Central memory CD8-positive, alpha-beta T cell (primary cell): ENCODE data around the gene TNS1.

Experiments used
- ATAC-seq: fragments of 150-1000 bp; cut with Tn5 transposase; replicated peaks from 2 replicates; pipeline ENCODE4 v1.10.0; 2022; ENCODE audit warnings: mild to moderate bottlenecking, moderate FRiP score, moderate number of reproducible peaks; ENCODE audit not compliant: poor library complexity, severe bottlenecking; ENCODE audit errors: extremely low read depth
- DNase-seq, 2 donors: peaks; one replicate each; pipeline ENCODE4 v3.0.0; 2021; ENCODE audit warnings: low spot score in 2 of 2
- H3K27ac Mint-ChIP-seq: one replicate; pipeline ENCODE4 v1.8.0; 2022; ENCODE audit warnings: low read depth, mild to moderate bottlenecking, moderate library complexity, mixed read lengths
- H3K27me3 Mint-ChIP-seq: one replicate; pipeline ENCODE4 v1.8.0; 2022; ENCODE audit warnings: mixed read lengths
- H3K36me3 Mint-ChIP-seq: one replicate; pipeline ENCODE4 v1.8.0; 2022; ENCODE audit warnings: mild to moderate bottlenecking, moderate library complexity, mixed read lengths; ENCODE audit not compliant: insufficient read depth
- H3K4me1 Mint-ChIP-seq: one replicate; pipeline ENCODE4 v1.8.0; 2022; ENCODE audit warnings: mixed read lengths
- H3K4me3 Mint-ChIP-seq: one replicate; pipeline ENCODE4 v1.8.0; 2022; ENCODE audit warnings: mild to moderate bottlenecking, moderate library complexity, mixed read lengths
- H3K9me3 Mint-ChIP-seq: one replicate; pipeline ENCODE4 v1.8.0; 2022; ENCODE audit warnings: mixed read lengths

TNS1 gene

GRCh38 chr2:217923007-217923686, 79.6 kb downstream of the TNS1 start:
- Mint-ChIP-seq H3K9me3 (no peaks in the 10 kb centered on the region), H3K4me1 (no peaks in the 10 kb centered on the region), H3K4me3 (no peak overlapping the region), H3K27me3 (peaks cover 19% of the 10 kb centered on the region), H3K36me3 (no peaks in the 10 kb centered on the region), H3K27ac (no peak overlapping the region)
- ATAC-seq = no peak
- DNase-seq = no peak

- Mint-ChIP-seq H3K9me3 (no peaks in the 10 kb centered on the region), H3K4me3 (no peak overlapping the region), H3K27ac (no peak overlapping the region), H3K4me1 (no peaks in the 10 kb centered on the region), H3K27me3 (peaks cover 27% of the 10 kb centered on the region), H3K36me3 (no peaks in the 10 kb centered on the region)
- no peak for DNase-seq
- no peak for ATAC-seq
Measured at GRCh38 chr2:217922101-217923006, 80.4 kb downstream of the TNS1 start.

GRCh38 chr2:217920879-217921603, 81.8 kb downstream of the TNS1 start:
- no peaks in the 10 kb centered on the region for H3K9me3 Mint-ChIP-seq

GRCh38 chr2:217919781-217920351, 82.9 kb downstream of the TNS1 start:
- Mint-ChIP-seq H3K4me3 (no peak overlapping the region), H3K27ac (no peak overlapping the region), H3K4me1 (no peaks in the 10 kb centered on the region), H3K36me3 (no peaks in the 10 kb centered on the region), H3K9me3 (no peaks in the 10 kb centered on the region), H3K27me3 (peaks cover 46% of the 10 kb centered on the region)
- DNase-seq (no peak), ATAC-seq (no peak)

More at GRCh38 chr2:217920879-217921603, 81.8 kb downstream of the TNS1 start:
- no peak for DNase-seq
- Mint-ChIP-seq H3K4me3 (no peak overlapping the region), H3K4me1 (no peaks in the 10 kb centered on the region), H3K36me3 (no peaks in the 10 kb centered on the region), H3K27me3 (peaks cover 39% of the 10 kb centered on the region), H3K27ac (no peak overlapping the region)
- no peak for ATAC-seq

- ATAC-seq = no peak
Measured at GRCh38 chr2:217919204-217919603, 83.6 kb downstream of the TNS1 start.

GRCh38 chr2:217918308-217919024, 84.3 kb downstream of the TNS1 start:
- DNase-seq = no peak
- H3K27me3 Mint-ChIP-seq = peaks cover 60% of the 10 kb centered on the region
- H3K27ac Mint-ChIP-seq = no peak overlapping the region
- H3K36me3 Mint-ChIP-seq = no peaks in the 10 kb centered on the region
- no peaks in the 10 kb centered on the region for H3K4me1 Mint-ChIP-seq
- ATAC-seq = no peak
- no peak overlapping the region for H3K4me3 Mint-ChIP-seq
- H3K9me3 Mint-ChIP-seq = no peaks in the 10 kb centered on the region

More at GRCh38 chr2:217919204-217919603, 83.6 kb downstream of the TNS1 start:
- no peak overlapping the region for H3K27ac Mint-ChIP-seq
- no peaks in the 10 kb centered on the region for H3K4me1 Mint-ChIP-seq
- peaks cover 53% of the 10 kb centered on the region for H3K27me3 Mint-ChIP-seq
- no peak overlapping the region for H3K4me3 Mint-ChIP-seq
- no peaks in the 10 kb centered on the region for H3K36me3 Mint-ChIP-seq
- DNase-seq = no peak
- H3K9me3 Mint-ChIP-seq = no peaks in the 10 kb centered on the region

GRCh38 chr2:217916504-217917254, 86.1 kb downstream of the TNS1 start:
- no peak overlapping the region for H3K27ac Mint-ChIP-seq
- no peaks in the 10 kb centered on the region for H3K4me1 Mint-ChIP-seq
- H3K27me3 Mint-ChIP-seq = peaks cover 72% of the 10 kb centered on the region
- H3K9me3 Mint-ChIP-seq = no peaks in the 10 kb centered on the region
- DNase-seq (no peak), ATAC-seq (no peak)
- H3K36me3 Mint-ChIP-seq = no peaks in the 10 kb centered on the region
- H3K4me3 Mint-ChIP-seq = no peak overlapping the region

- Mint-ChIP-seq H3K9me3 (no peaks in the 10 kb centered on the region), H3K4me3 (no peak overlapping the region), H3K36me3 (no peaks in the 10 kb centered on the region), H3K4me1 (no peaks in the 10 kb centered on the region), H3K27ac (no peak overlapping the region), H3K27me3 (peaks cover 72% of the 10 kb centered on the region)
- ATAC-seq (no peak), DNase-seq (no peak)
Measured at GRCh38 chr2:217915706-217916105, 87.1 kb downstream of the TNS1 start.

GRCh38 chr2:217914878-217915277, 87.9 kb downstream of the TNS1 start:
- Mint-ChIP-seq H3K27me3 (peaks cover 67% of the 10 kb centered on the region), H3K36me3 (no peaks in the 10 kb centered on the region), H3K9me3 (no peaks in the 10 kb centered on the region), H3K4me1 (no peaks in the 10 kb centered on the region), H3K27ac (no peak overlapping the region), H3K4me3 (no peak overlapping the region)
- DNase-seq (no peak), ATAC-seq (no peak)

GRCh38 chr2:217914078-217914477, 88.7 kb downstream of the TNS1 start:
- DNase-seq (no peak), ATAC-seq (no peak)
- Mint-ChIP-seq H3K4me3 (no peak overlapping the region), H3K4me1 (no peaks in the 10 kb centered on the region), H3K27me3 (peaks cover 59% of the 10 kb centered on the region), H3K9me3 (no peaks in the 10 kb centered on the region), H3K27ac (no peak overlapping the region), H3K36me3 (no peaks in the 10 kb centered on the region)

- no peaks in the 10 kb centered on the region for H3K4me1 Mint-ChIP-seq
- peaks cover 56% of the 10 kb centered on the region for H3K27me3 Mint-ChIP-seq
- H3K36me3 Mint-ChIP-seq = no peaks in the 10 kb centered on the region
- no peak overlapping the region for H3K27ac Mint-ChIP-seq
- H3K9me3 Mint-ChIP-seq = no peaks in the 10 kb centered on the region
- DNase-seq (no peak), ATAC-seq (no peak)
- H3K4me3 Mint-ChIP-seq = no peak overlapping the region
Measured at GRCh38 chr2:217913436-217913835, 89.4 kb downstream of the TNS1 start.
